C4-2B (cell line): ENCODE measurements around the gene TSPAN14.

Source experiments
- CTCF ChIP-seq: fragments of 450-650 bp; conservative IDR thresholded peaks from 2 replicates; pipeline ENCODE4 v1.5.1; 2017; ENCODE audit warnings: mild to moderate bottlenecking
- ZFX ChIP-seq: fragments of 450-650 bp; IDR thresholded peaks from 2 replicates; pipeline ENCODE4 v1.6.1; 2017

DNA sequence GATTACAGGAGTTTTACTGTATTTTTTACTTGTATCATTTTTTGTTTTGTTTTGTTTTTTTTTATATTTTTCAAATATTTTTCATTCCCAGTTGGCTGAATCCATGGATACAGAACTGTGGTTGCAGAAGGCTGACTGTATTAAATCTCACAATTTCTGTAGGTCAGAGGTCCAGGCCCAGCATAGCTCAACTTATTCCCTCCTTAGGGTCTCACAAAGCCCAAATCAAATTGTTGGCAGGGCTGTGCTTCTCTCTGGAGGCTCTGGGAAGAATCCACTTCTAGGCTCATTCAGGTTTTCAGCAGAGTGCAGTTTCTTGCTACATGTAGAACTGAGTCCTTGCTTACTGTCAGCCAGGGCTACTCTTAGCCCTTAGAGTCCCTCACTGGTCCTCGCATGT, 22.6 kb downstream of the TSPAN14 start:
- TF ChIP-seq CTCF = no peak
- TF ChIP-seq ZFX = no peak
